HCT116 (cell line): Measurements from ENCODE around the gene HFM1. TPM values are rescaled to one million over a fixed set of nuclear protein-coding genes. Genes with fewer than 3 reads are reported as not detected.

Source experiments
- ATAC-seq: fragments of 200-7000 bp; cut with Tn5 transposase; 2 replicates; pipeline ENCODE4 v1.9.1; 2020; ENCODE audit warnings: mild to moderate bottlenecking, moderate library complexity
- BruUV-seq: library from RNA; stranded (reverse); fragments of 400-500 nt; replicated peaks from 2 replicates; lab custom pipeline; 2021; lab: Mats Ljungman, UMichigan
- CTCF ChIA-PET: fragments of 300-600 bp; sonication (Branson Sonifier 250); formaldehyde crosslinking; loops from one replicate; lab custom pipeline; 2021; ENCODE audit warnings: antibody characterized with exemption; lab: Charles Lee
- POLR2A ChIA-PET: fragments of 300-600, 350-600 bp; sonication (Branson Sonifier 250); formaldehyde crosslinking; loops from one replicate; lab custom pipeline; 2021; ENCODE audit warnings: antibody characterized with exemption; lab: Charles Lee
- RAD21 ChIA-PET, 2 experiments: fragments of 300-600 bp; sonication (Branson Sonifier 250); formaldehyde crosslinking; loops; one replicate each; lab custom pipeline; 2023; ENCODE audit warnings: low total read pairs in 2 of 2; ENCODE audit not compliant: uncharacterized antibody in 2 of 2, unreplicated experiment in 2 of 2, low non-redundant PET in 1 of 2; lab: Charles Lee
- DNase-seq: peaks from one replicate; pipeline ENCODE4 v3.0.0-alpha.2; 2010; ENCODE audit warnings: low read depth, low spot score
- H2AFZ ChIP-seq: fragments of 200-600 bp; shearing (Covaris generic), sonication (generic); 2 replicates; pipeline ENCODE4 v1.6.1; 2017; ENCODE audit warnings: low read depth, mixed run types, mixed read lengths, antibody characterized with exemption, low read length; ENCODE audit not compliant: poor library complexity, severe bottlenecking
- H3K27ac ChIP-seq: 2 replicates; pipeline ENCODE4 v1.5.1; 2012; ENCODE audit warnings: low read depth, low read length
- H3K27me3 ChIP-seq: fragments of 200-600 bp; sonication (generic); 2 replicates; pipeline ENCODE4 v1.6.1; 2016; ENCODE audit warnings: mixed run types, low read length, mixed read lengths; ENCODE audit not compliant: insufficient read depth
- H3K36me3 ChIP-seq, 2 experiments: fragments of 200-500 bp in 1 of 2; fragments of 200-600 bp in 1 of 2; sonication (Bioruptor generic) in 1 of 2; sonication (generic) in 1 of 2; 2 replicates each; pipeline versions ENCODE4 v1.5.1 to v1.6.1; 2014 to 2016; ENCODE audit warnings: low read length in 2 of 2, inconsistent platforms in 1 of 2, mixed read lengths in 1 of 2, mixed run types in 1 of 2; ENCODE audit not compliant: insufficient read depth in 2 of 2, control insufficient read depth in 1 of 2
- H3K4me1 ChIP-seq, 2 experiments: fragments of 200-600 bp in 1 of 2; sonication (generic) in 1 of 2; 2 replicates each; pipeline versions ENCODE4 v1.5.1 to v1.6.1; 2012 to 2017; ENCODE audit warnings: low read length in 2 of 2, inconsistent platforms in 1 of 2, mild to moderate bottlenecking in 1 of 2, mixed read lengths in 1 of 2, mixed run types in 1 of 2, moderate library complexity in 1 of 2; ENCODE audit not compliant: insufficient read depth in 2 of 2, control insufficient read depth in 1 of 2
- H3K4me2 ChIP-seq: fragments of 200-600 bp; sonication (generic); 2 replicates; pipeline ENCODE4 v1.6.1; 2017; ENCODE audit warnings: mixed run types, low read length, mixed read lengths
- H3K4me3 ChIP-seq, 2 experiments: fragments of 200-600 bp in 1 of 2; sonication (generic) in 1 of 2; replicated peaks in 1 of 2; 2 replicates each; pipeline ENCODE4 v1.5.1; 2011 to 2016; ENCODE audit warnings: low read length in 2 of 2, control low read depth in 1 of 2, low read depth in 1 of 2, mild to moderate bottlenecking in 1 of 2, mixed read lengths in 1 of 2, mixed run types in 1 of 2
- H3K79me2 ChIP-seq: fragments of 200-600 bp; sonication (generic); 2 replicates; pipeline ENCODE4 v1.6.1; 2017; ENCODE audit warnings: mild to moderate bottlenecking, mixed run types, low read length, moderate library complexity, mixed read lengths; ENCODE audit not compliant: insufficient read depth
- H3K9ac ChIP-seq: fragments of 200-600 bp; sonication (generic); 2 replicates; pipeline ENCODE4 v1.6.1; 2016; ENCODE audit warnings: low read length, mixed read lengths
- H3K9me2 ChIP-seq: fragments of 200-600 bp; sonication (generic), shearing (Covaris generic); 2 replicates; pipeline ENCODE4 v1.6.1; 2017; ENCODE audit warnings: mixed run types, mild to moderate bottlenecking, moderate library complexity; ENCODE audit not compliant: insufficient read depth
- H3K9me3 ChIP-seq, 2 experiments: fragments of 200-500 bp in 1 of 2; fragments of 200-600 bp in 1 of 2; sonication (Bioruptor generic) in 1 of 2; sonication (generic) in 1 of 2; 2 replicates each; pipeline ENCODE4 v1.6.1; 2014 to 2017; ENCODE audit warnings: low read length in 2 of 2, mixed read lengths in 2 of 2, inconsistent platforms in 1 of 2, low read depth in 1 of 2, mild to moderate bottlenecking in 1 of 2, mixed run types in 1 of 2, moderate library complexity in 1 of 2; ENCODE audit not compliant: control insufficient read depth in 1 of 2, insufficient read depth in 1 of 2
- H4K20me1 ChIP-seq: fragments of 200-600 bp; sonication (generic), shearing (Covaris generic); 2 replicates; pipeline ENCODE4 v1.6.1; 2017; ENCODE audit warnings: mixed run types, mild to moderate bottlenecking, moderate library complexity; ENCODE audit not compliant: insufficient read depth
- CBX3 ChIP-seq: IDR thresholded peaks from 2 replicates; pipeline ENCODE4 v1.6.1; 2012; ENCODE audit warnings: low read depth
- ELF1 ChIP-seq: IDR thresholded peaks from 2 replicates; pipeline ENCODE4 v1.6.1; 2012; ENCODE audit warnings: low read depth, borderline replicate concordance
- EZH2 ChIP-seq: fragments of 200-600 bp; sonication (generic); IDR thresholded peaks from 2 replicates; pipeline ENCODE4 v1.6.1; 2017; ENCODE audit warnings: antibody characterized with exemption, mixed run types
- EZH2phosphoT487 ChIP-seq: fragments of 200-600 bp; IDR thresholded peaks from 2 replicates; pipeline ENCODE4 v1.6.1; 2018; ENCODE audit warnings: antibody characterized with exemption, borderline replicate concordance
- FOSL1 ChIP-seq: IDR thresholded peaks from 2 replicates; pipeline ENCODE4 v1.6.1; 2012; ENCODE audit warnings: low read depth
- POLR2A ChIP-seq: IDR thresholded peaks from 2 replicates; pipeline ENCODE4 v1.7.0; 2011; ENCODE audit warnings: borderline replicate concordance; ENCODE audit not compliant: insufficient read depth, insufficient read length; ENCODE audit errors: extremely low read depth
- SIN3A ChIP-seq: IDR thresholded peaks from 2 replicates; pipeline ENCODE4 v1.6.1; 2012; ENCODE audit warnings: low read depth
- SP1 ChIP-seq: IDR thresholded peaks from 2 replicates; pipeline ENCODE4 v1.6.1; 2012; ENCODE audit warnings: low read depth
- SRF ChIP-seq: IDR thresholded peaks from 2 replicates; pipeline ENCODE4 v1.6.1; 2012; ENCODE audit warnings: low read depth
- YY1 ChIP-seq: IDR thresholded peaks from 2 replicates; pipeline ENCODE4 v1.6.1; 2011; ENCODE audit warnings: low read length, low read depth, moderate library complexity, mild to moderate bottlenecking; ENCODE audit not compliant: insufficient replicate concordance; ENCODE audit errors: extremely low read depth
- ZBTB33 ChIP-seq: IDR thresholded peaks from 2 replicates; pipeline ENCODE4 v1.6.1; 2011; ENCODE audit warnings: mild to moderate bottlenecking, low read length, moderate library complexity; ENCODE audit not compliant: insufficient replicate concordance; ENCODE audit errors: extremely low read depth
- ZNF274 ChIP-seq: fragments of 200-500 bp; sonication (Bioruptor generic); IDR thresholded peaks from 2 replicates; pipeline ENCODE4 v1.6.1; 2014; ENCODE audit warnings: mild to moderate bottlenecking, low read depth, low read length, inconsistent platforms
- intact Hi-C: fragments of 100-400 bp; cut with micrococcal nuclease; formaldehyde crosslinking; loops from 2 replicates; pipeline ENCODE4 v1.10.0; 2022
- total RNA-seq: library from RNA; stranded (reverse); gene quantifications from one replicate; pipeline ENCODE4 v1.2.1, GENCODE V29; 2021; ENCODE audit not compliant: unreplicated experiment

The HFM1 gene
- total RNA-seq, 1 experiment from 2014 or later = 0.07 TPM

GRCh38 chr1:91338501-91338900, 66.1 kb downstream of the HFM1 start:
- no peak for DNase-seq
- no peaks in the 10 kb centered on the region for H3K79me2 ChIP-seq
- H3K9ac ChIP-seq = no peak overlapping the region
- H3K4me3 ChIP-seq = no peak overlapping the region
- TF ChIP-seq FOSL1 (no peak), ZNF274 (no peak), YY1 (no peak), ELF1 (no peak), SP1 (no peak), EZH2 (no peak), POLR2A (no peak), EZH2phosphoT487 (no peak), CBX3 (no peak), ZBTB33 (no peak), SIN3A (no peak), SRF (no peak)
- intact Hi-C loops = no loop called here
- H3K36me3 ChIP-seq = no peaks in the 10 kb centered on the region
- ChIA-PET POLR2A (no interaction called here), RAD21 (no interaction called here), CTCF (no interaction called here)
- H3K9me2 ChIP-seq = no peaks in the 10 kb centered on the region
- H3K9me3 ChIP-seq = no peaks in the 10 kb centered on the region
- no peaks in the 10 kb centered on the region for H3K27me3 ChIP-seq
- no TSS peak for BruUV-seq
- H3K4me2 ChIP-seq = no peak overlapping the region
- no peak for ATAC-seq
- H3K4me1 ChIP-seq = no peaks in the 10 kb centered on the region
- H2AFZ ChIP-seq = no peak overlapping the region
- H4K20me1 ChIP-seq = no peaks in the 10 kb centered on the region
- H3K27ac ChIP-seq = no peak overlapping the region
